IPS-18c (cell line): Measurements from ENCODE around the gene NELL2.

Experiments
- H3K4me3 ChIP-seq: 2 replicates; pipeline ENCODE4 v1.7.0; 2013; ENCODE audit warnings: low read depth, mild to moderate bottlenecking, low read length, moderate library complexity; ENCODE audit not compliant: insufficient read depth
- H3K9me3 ChIP-seq: one replicate; pipeline ENCODE4 v1.6.1; 2013; ENCODE audit warnings: mild to moderate bottlenecking, low read length, moderate library complexity; ENCODE audit not compliant: control insufficient read depth, insufficient read depth

NELL2 gene

DNA sequence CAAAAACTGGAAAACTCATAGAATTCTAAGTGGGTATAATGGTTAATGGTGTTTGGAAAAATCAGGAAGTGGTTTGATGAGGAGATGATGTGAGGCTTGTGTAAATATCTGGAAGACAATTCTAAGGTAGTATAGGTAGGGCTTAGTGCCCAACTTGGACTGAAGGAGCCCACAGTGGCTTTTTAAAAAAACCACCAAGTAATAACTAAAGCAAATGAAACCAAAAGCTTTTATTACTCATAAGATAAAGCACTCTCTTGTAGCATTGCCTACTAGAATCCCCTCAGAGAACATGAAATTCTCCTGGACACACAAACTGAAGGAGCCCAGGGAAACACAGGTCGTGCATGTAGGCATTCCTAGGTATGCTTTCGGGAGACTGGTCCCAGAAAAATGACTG, 324.5 kb downstream of the NELL2 start:
- H3K9me3 ChIP-seq = no peaks in the 10 kb centered on the region
- H3K4me3 ChIP-seq = no peak overlapping the region

DNA sequence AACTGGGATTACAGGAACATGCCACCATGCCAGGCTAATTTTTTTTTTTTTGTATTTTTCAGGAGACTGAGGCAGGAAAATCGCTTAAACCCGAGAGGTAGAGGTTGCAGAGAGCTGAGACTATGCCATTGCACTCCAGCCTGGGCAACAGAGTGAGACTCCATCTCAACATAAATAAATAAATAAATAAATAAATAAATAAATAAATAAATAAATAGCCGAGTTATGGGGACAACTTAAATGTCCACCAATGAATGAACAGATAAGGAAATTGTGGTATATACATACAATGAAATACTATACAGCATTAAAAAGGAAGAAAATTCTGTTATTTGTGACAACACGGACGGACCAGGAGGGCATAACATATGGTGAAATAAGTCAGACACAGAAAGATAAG, 325.7 kb downstream of the NELL2 start:
- H3K4me3 ChIP-seq = no peak overlapping the region
- no peaks in the 10 kb centered on the region for H3K9me3 ChIP-seq

GRCh38 chr12:44546060-44546459, 330.1 kb downstream of the NELL2 start:
- no peaks in the 10 kb centered on the region for H3K9me3 ChIP-seq
- no peak overlapping the region for H3K4me3 ChIP-seq

DNA sequence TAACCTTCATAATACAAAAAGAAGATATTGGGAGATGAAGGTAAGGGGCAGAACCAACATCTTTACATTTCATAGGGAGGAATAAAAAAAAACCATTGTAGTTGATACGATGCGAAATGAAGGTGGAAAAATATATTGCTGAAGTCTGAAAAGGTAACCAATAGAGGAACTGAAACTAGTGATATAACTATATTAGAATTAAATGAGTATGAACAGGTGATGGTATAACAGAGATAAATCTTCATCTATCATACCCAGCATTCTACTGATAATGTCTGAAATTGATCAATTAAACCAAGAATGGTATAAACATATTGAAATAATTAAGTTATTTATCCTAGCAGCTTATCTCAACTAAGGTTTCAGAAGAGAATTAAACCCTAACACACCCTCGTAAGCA, 332.1 kb downstream of the NELL2 start:
- Histone ChIP-seq H3K9me3 (no peaks in the 10 kb centered on the region), H3K4me3 (no peak overlapping the region)

GRCh38 chr12:44542716-44543115, 333.4 kb downstream of the NELL2 start:
- Histone ChIP-seq H3K9me3 (no peaks in the 10 kb centered on the region), H3K4me3 (no peak overlapping the region)

DNA sequence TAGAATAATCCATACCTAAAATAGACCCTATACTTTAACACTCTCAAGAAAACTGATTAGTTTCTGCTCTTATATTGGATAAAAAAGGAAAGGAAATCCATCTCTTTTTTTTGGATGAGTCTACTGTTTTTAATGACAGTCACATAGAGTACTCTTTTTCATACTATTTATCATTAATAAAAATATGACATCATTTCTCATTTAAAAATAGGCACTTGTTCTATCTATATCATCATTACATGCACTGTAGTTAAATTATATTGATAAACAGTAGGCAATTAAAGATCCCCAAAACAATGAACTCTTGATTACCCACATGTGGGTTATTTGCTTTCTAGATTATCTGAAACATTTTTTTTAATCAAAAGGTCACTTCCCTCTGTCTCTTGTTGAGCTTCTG, 338.8 kb downstream of the NELL2 start:
- H3K4me3 ChIP-seq = no peak overlapping the region
- no peaks in the 10 kb centered on the region for H3K9me3 ChIP-seq

GRCh38 chr12:44532940-44533339, 343.2 kb downstream of the NELL2 start:
- no peak overlapping the region for H3K4me3 ChIP-seq
- no peaks in the 10 kb centered on the region for H3K9me3 ChIP-seq

GRCh38 chr12:44531320-44531971, 344.7 kb downstream of the NELL2 start:
- no peaks in the 10 kb centered on the region for H3K9me3 ChIP-seq

DNA sequence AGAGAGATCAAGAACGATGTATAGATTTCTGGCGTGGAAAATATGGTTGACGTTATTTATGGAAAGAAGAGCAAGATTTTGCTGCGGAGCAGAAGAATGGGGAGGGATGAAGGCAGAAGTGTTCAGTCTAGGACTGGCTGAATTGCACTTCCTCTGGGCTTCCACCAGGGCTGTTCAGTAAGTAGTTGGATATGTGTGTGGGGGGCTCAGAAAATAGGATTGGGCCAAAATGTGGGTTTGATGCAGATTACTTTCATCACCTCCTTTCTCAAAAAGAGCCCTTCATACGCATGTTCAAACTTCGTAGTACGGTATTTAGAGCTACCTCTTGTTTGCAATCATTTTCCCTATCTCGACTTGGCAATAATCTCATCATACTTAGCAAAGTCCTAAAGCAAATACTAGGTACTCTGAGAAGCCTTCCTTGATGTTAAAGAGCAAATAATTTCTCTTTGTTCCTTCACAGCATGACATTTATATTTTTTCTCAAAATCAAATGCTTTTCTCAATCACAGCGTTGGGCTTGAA, 349.4 kb downstream of the NELL2 start:
- no peaks in the 10 kb centered on the region for H3K9me3 ChIP-seq
- H3K4me3 ChIP-seq = no peak overlapping the region

More at GRCh38 chr12:44531320-44531971, 344.7 kb downstream of the NELL2 start:
- no peak overlapping the region for H3K4me3 ChIP-seq

DNA sequence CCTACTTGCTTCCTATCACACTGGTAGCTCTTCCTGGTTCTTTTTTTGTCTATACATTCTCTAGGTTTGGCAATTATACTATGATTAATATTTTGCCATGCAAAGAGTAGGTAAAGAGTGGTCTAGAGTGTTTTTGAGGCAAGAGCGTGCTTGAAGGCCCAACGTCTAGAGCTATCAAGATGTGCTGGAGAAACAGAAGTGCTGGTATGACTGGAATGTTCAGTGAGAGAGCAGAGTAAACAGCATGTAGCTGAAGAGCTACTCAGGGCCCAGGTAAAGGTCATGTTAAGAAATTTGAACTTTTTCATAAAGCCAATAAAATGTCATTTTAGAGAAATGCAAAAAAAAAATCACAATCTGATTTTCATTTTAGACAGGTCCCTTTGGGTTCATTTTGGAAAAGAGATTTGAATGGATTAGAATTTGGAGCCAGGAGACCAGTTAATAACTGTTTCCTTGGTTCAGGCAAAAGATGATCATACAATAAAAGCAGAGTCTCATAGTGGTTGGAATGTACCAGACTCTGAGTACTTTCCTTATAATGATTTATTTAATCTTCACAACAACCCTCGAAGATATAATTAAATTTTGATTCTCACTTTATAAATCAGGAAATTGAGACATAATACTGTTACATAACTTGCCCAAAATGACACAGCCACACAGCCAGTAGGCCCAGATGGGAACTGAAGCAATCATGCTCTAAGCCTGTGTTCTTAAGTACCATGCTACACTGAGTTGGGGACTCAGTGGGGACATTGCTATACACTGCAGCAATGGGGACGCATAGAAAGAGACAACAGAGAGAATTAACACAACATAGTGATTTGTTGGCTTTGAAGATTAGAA, 350.1 kb downstream of the NELL2 start:
- H3K4me3 ChIP-seq = no peak overlapping the region
- no peaks in the 10 kb centered on the region for H3K9me3 ChIP-seq

DNA sequence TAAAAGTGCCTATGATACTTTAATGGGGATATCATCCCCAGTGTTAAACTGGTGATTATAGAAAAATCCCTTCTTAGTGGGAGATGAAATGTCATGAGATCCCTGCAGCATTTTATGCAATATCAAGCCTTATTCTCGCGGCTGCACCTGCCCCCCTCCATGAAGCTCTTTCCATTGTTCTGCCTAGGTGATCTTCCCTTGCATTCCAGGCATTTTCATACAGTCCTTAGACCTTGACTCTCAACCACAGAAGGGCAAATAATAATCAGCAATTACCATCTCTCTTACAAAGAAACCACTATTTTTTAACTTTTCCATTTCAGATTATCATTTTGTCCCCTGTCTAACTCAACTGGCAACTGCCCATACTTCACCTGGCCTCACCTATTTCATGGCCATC, 352.3 kb downstream of the NELL2 start:
- H3K4me3 ChIP-seq = no peak overlapping the region
- no peaks in the 10 kb centered on the region for H3K9me3 ChIP-seq

DNA sequence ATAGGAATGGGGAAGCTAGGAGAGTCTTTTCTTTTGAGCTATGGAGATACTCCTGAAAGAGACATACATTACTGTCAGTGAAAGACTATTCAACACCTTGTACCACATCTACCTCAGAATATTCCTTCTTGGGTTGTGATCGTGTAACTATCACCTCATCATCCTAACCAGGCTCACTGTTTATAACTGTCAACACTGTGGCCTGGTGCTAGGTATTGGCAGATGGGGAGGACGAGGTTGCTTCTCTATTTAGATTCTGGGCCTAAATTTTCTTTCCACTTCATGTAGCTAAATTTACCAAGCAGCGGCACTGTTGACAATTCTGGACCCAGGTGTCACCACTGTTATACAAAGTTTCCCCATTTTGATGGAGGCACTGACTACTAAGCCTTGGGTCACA, 354.4 kb downstream of the NELL2 start:
- Histone ChIP-seq H3K9me3 (no peaks in the 10 kb centered on the region), H3K4me3 (no peak overlapping the region)

DNA sequence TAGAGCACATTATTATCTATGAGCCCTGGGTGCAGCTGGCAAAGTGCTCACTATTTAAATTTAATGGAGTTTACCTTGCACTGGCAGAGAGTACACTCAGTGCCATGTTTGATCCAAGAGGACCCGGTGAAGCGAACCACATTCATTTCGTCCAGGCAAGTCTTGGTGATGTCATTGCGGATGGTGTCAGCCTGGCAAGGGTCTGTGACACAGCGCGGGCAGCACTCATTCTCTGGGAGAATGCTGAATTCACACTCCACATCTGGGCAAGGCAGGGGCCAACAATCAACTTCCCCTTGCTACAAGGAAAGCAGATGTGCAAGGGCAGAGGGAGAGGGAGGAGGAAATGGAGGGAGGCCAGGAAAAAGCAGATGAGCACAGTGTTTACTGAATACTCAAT, 356.2 kb downstream of the NELL2 start:
- Histone ChIP-seq H3K9me3 (no peaks in the 10 kb centered on the region), H3K4me3 (no peak overlapping the region)

GRCh38 chr12:44511289-44511688, 364.8 kb downstream of the NELL2 start:
- Histone ChIP-seq H3K4me3 (no peak overlapping the region), H3K9me3 (no peaks in the 10 kb centered on the region)

- no peak overlapping the region for H3K4me3 ChIP-seq
- no peaks in the 10 kb centered on the region for H3K9me3 ChIP-seq
Measured at GRCh38 chr12:44510510-44510909, 365.6 kb downstream of the NELL2 start.

DNA sequence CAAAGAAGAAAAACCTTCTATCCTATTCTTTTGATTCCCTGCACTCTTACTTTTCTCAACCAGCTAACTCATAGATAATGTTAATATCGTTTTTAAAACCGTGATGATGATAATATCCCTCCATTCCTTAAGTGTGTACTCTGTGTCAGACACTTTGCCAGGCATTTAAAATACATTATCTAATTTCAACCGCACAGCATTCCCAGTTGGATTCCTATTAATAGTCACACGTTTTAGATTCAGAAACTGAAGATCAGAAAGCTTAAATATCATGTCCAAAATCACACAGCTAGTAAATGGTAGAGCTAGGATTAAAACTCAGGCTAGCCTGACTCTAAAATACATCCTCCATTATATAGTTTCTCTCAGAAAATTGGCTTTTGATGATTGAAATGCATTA, 366.0 kb downstream of the NELL2 start:
- Histone ChIP-seq H3K9me3 (no peaks in the 10 kb centered on the region), H3K4me3 (no peak overlapping the region)

- Histone ChIP-seq H3K4me3 (no peak overlapping the region), H3K9me3 (no peaks in the 10 kb centered on the region)
Measured at GRCh38 chr12:44509471-44509870, 366.6 kb downstream of the NELL2 start.

DNA sequence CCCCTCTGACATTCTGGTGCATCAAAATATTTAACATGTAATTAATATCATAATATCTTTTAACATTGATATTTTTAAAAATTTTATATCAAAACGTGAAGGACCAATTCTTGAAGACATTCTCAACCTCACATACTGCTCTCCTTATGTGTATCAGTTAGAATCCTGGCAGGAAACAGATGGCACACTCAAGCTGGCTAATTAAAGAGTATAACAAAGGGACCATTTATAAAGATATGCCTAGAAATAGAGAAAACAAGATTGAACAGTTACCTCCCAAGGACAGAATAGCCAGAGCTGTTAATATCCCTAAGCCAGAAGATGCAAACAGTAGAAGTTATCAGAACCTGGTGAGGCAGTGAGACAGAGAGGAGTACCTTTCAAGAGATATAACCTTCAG, 368.7 kb downstream of the NELL2 start:
- H3K9me3 ChIP-seq = no peaks in the 10 kb centered on the region
- H3K4me3 ChIP-seq = no peak overlapping the region
